ENCODE data around the gene CORO7.

GRCh38 chr16:4437366-4437765, 21.0 kb upstream of the CORO7 start:
- TF ChIP-seq, protein P1, sequence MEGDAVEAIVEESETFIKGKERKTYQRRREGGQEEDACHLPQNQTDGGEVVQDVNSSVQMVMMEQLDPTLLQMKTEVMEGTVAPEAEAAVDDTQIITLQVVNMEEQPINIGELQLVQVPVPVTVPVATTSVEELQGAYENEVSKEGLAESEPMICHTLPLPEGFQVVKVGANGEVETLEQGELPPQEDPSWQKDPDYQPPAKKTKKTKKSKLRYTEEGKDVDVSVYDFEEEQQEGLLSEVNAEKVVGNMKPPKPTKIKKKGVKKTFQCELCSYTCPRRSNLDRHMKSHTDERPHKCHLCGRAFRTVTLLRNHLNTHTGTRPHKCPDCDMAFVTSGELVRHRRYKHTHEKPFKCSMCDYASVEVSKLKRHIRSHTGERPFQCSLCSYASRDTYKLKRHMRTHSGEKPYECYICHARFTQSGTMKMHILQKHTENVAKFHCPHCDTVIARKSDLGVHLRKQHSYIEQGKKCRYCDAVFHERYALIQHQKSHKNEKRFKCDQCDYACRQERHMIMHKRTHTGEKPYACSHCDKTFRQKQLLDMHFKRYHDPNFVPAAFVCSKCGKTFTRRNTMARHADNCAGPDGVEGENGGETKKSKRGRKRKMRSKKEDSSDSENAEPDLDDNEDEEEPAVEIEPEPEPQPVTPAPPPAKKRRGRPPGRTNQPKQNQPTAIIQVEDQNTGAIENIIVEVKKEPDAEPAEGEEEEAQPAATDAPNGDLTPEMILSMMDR (IDR thresholded peaks at IDR 0.05; ENCODE audit: low read depth, low read length, poor library complexity, severe bottlenecking) = no peak
- TF ChIP-seq EZH2phosphoT487 (IDR thresholded peaks at IDR 0.05; ENCODE audit: borderline replicate concordance, low read length) = no peak

Data from DOHH2 (cell line).